IMR-90 (cell line): ENCODE data around the gene HERC4. TPM values are rescaled to one million over a fixed set of nuclear protein-coding genes. Genes with fewer than 3 reads are reported as not detected.
A peak's percentile ranks its signal among the peaks of the same experiment; 100 is the strongest.

Source experiments
- ATAC-seq: fragments of 200-7000 bp; cut with Tn5 transposase; 2 replicates; pipeline ENCODE4 v1.9.1; 2020; ENCODE audit warnings: low read depth, mild to moderate bottlenecking, moderate library complexity
- BruUV-seq: library from RNA; stranded (reverse); fragments of 400-500 nt; replicated peaks from 2 replicates; lab custom pipeline; 2021; lab: Mats Ljungman, UMichigan
- CTCF ChIA-PET: fragments of 300-600 bp; formaldehyde crosslinking; extraction: SDS; loops from one replicate; lab custom pipeline; 2021; ENCODE audit warnings: antibody characterized with exemption; lab: Yijun Ruan, JAX
- POLR2A ChIA-PET: fragments of 300-600 bp; sonication (Branson Sonifier 250); formaldehyde crosslinking; loops from one replicate; lab custom pipeline; 2022; ENCODE audit warnings: antibody characterized with exemption; ENCODE audit not compliant: unreplicated experiment; lab: Charles Lee
- DNase-seq: peaks from one replicate; pipeline ENCODE4 v3.0.0; 2013
- H2AFZ ChIP-seq: replicated peaks from 2 replicates; pipeline ENCODE3; 2013; ENCODE audit warnings: low read length, mild to moderate bottlenecking; ENCODE audit not compliant: poor library complexity
- H2AK5ac ChIP-seq: 2 replicates; pipeline ENCODE4 v1.6.1; 2013; ENCODE audit warnings: low read depth, low read length, inconsistent platforms
- H2AK9ac ChIP-seq: replicated peaks from 2 replicates; pipeline ENCODE3; 2013; ENCODE audit warnings: mild to moderate bottlenecking, low read depth, low read length, moderate library complexity; ENCODE audit not compliant: poor library complexity
- H2BK120ac ChIP-seq: 2 replicates; pipeline ENCODE4 v1.6.1; 2013; ENCODE audit warnings: low read depth, low read length, inconsistent platforms
- H2BK15ac ChIP-seq: 3 replicates; pipeline ENCODE4 v1.6.1; 2013; ENCODE audit warnings: low read depth, low read length, inconsistent platforms
- H2BK20ac ChIP-seq: 2 replicates; pipeline ENCODE4 v1.6.1; 2013; ENCODE audit warnings: low read depth, mild to moderate bottlenecking, inconsistent platforms, low read length, moderate library complexity
- H2BK5ac ChIP-seq: 2 replicates; pipeline ENCODE4 v1.6.1; 2013; ENCODE audit warnings: mild to moderate bottlenecking, low read depth, low read length, inconsistent platforms; ENCODE audit not compliant: poor library complexity, severe bottlenecking
- H3K14ac ChIP-seq: replicated peaks from 2 replicates; pipeline ENCODE4 v1.6.1; 2013; ENCODE audit warnings: low read depth, low read length, inconsistent platforms
- H3K18ac ChIP-seq: 2 replicates; pipeline ENCODE4 v1.6.1; 2013; ENCODE audit warnings: low read depth, low read length, control low read depth
- H3K23ac ChIP-seq: 2 replicates; pipeline ENCODE4 v1.6.1; 2013; ENCODE audit warnings: low read depth, low read length, inconsistent platforms
- H3K27ac ChIP-seq: 2 replicates; pipeline ENCODE4 v1.5.1; 2013; ENCODE audit warnings: mild to moderate bottlenecking, control low read depth, low read length; ENCODE audit not compliant: insufficient read depth
- H3K27me3 ChIP-seq: 2 replicates; pipeline ENCODE4 v1.6.1; 2013; ENCODE audit warnings: low read length; ENCODE audit not compliant: control insufficient read depth, insufficient read depth
- H3K36me3 ChIP-seq: 2 replicates; pipeline ENCODE4 v1.6.1; 2013; ENCODE audit warnings: low read length, mixed read lengths; ENCODE audit not compliant: control insufficient read depth, insufficient read depth
- H3K4ac ChIP-seq: 2 replicates; pipeline ENCODE4 v1.6.1; 2013; ENCODE audit warnings: low read depth, low read length, inconsistent platforms
- H3K4me1 ChIP-seq: 2 replicates; pipeline ENCODE4 v1.6.1; 2013; ENCODE audit warnings: low read length, mixed read lengths; ENCODE audit not compliant: control insufficient read depth, insufficient read depth
- H3K4me2 ChIP-seq: 2 replicates; pipeline ENCODE4 v1.6.1; 2013; ENCODE audit warnings: low read depth, mild to moderate bottlenecking, control low read depth, low read length, moderate library complexity
- H3K4me3 ChIP-seq: 2 replicates; pipeline ENCODE4 v1.5.1; 2013; ENCODE audit warnings: low read depth, mild to moderate bottlenecking, control low read depth, low read length, moderate library complexity; ENCODE audit not compliant: insufficient read depth
- H3K56ac ChIP-seq: 2 replicates; pipeline ENCODE4 v1.6.1; 2013; ENCODE audit warnings: low read length, inconsistent platforms; ENCODE audit not compliant: insufficient read depth; ENCODE audit errors: extremely low read depth
- H3K79me1 ChIP-seq, 2 experiments: 2 replicates each; pipeline ENCODE4 v1.6.1; 2013; ENCODE audit warnings: low read length in 2 of 2, inconsistent platforms in 1 of 2, low read depth in 1 of 2
- H3K9ac ChIP-seq: 2 replicates; pipeline ENCODE4 v1.6.1; 2013; ENCODE audit warnings: low read depth, low read length, control low read depth
- H3K9me1 ChIP-seq: 2 replicates; pipeline ENCODE4 v1.6.1; 2013; ENCODE audit warnings: low read length, inconsistent platforms; ENCODE audit not compliant: insufficient read depth
- H3K9me3 ChIP-seq: 2 replicates; pipeline ENCODE4 v1.6.1; 2013; ENCODE audit warnings: low read length; ENCODE audit not compliant: control insufficient read depth, insufficient read depth
- H4K20me1 ChIP-seq: 2 replicates; pipeline ENCODE4 v1.6.1; 2013; ENCODE audit warnings: low read length, inconsistent platforms; ENCODE audit not compliant: insufficient read depth
- H4K5ac ChIP-seq: 2 replicates; pipeline ENCODE4 v1.6.1; 2013; ENCODE audit warnings: mild to moderate bottlenecking, low read depth, low read length, control low read depth
- H4K8ac ChIP-seq, 2 experiments: 2 replicates each; pipeline ENCODE4 v1.6.1; 2013; ENCODE audit warnings: low read depth in 2 of 2, low read length in 2 of 2, control low read depth in 1 of 2, inconsistent platforms in 1 of 2
- H4K91ac ChIP-seq: 2 replicates; pipeline ENCODE4 v1.6.1; 2013; ENCODE audit warnings: low read depth, low read length, inconsistent platforms; ENCODE audit not compliant: insufficient read depth
- BHLHE40 ChIP-seq: fragments of 150-350 bp; IDR thresholded peaks from 2 replicates; pipeline ENCODE4 v1.6.1; 2016; ENCODE audit warnings: mild to moderate bottlenecking, low read depth, low read length
- CTCF ChIP-seq: conservative IDR thresholded peaks from 2 replicates; pipeline ENCODE4 v1.5.1; 2012; ENCODE audit warnings: mild to moderate bottlenecking, low read depth, low read length, improper control_type of control experiment
- MAZ ChIP-seq: IDR thresholded peaks from 2 replicates; pipeline ENCODE4 v1.6.1; 2012; ENCODE audit warnings: low read depth, mild to moderate bottlenecking, low read length, improper control_type of control experiment, moderate library complexity, borderline replicate concordance
- RCOR1 ChIP-seq: IDR thresholded peaks from 2 replicates; pipeline ENCODE4 v1.6.1; 2012; ENCODE audit warnings: mild to moderate bottlenecking, low read length, improper control_type of control experiment; ENCODE audit not compliant: insufficient replicate concordance
- RFX5 ChIP-seq: IDR thresholded peaks from 2 replicates; pipeline ENCODE4 v1.8.0; 2012; ENCODE audit warnings: low read depth, mild to moderate bottlenecking, low read length, moderate library complexity
- WGBS, 2 experiments: methylation state at CpG; one replicate each; pipeline versions ENCODE4 v1.1.5 to v1.1.7; 2013; ENCODE audit warnings: missing lambda C conversion rate in 2 of 2; ENCODE audit not compliant: insufficient read length in 1 of 2; ENCODE audit errors: extremely low coverage in 2 of 2; 5-methylcytosine and 5-hydroxymethylcytosine counted together
- dilution Hi-C: fragments of 300-500 bp; cut with HindIII; formaldehyde crosslinking; loops from one replicate; pipeline ENCODE4 v1.14.3; 2018; ENCODE audit warnings: low sequenced_read_pairs; ENCODE audit not compliant: unreplicated experiment
- in situ Hi-C: fragments of 300-500 bp; cut with MboI; formaldehyde crosslinking; loops from 3 replicates; pipeline ENCODE4 v1.14.3; 2019; ENCODE audit warnings: low sequenced_read_pairs, inconsistent platforms, mixed read lengths
- intact Hi-C: fragments of 100-400 bp; cut with micrococcal nuclease; formaldehyde crosslinking; loops from 2 replicates; pipeline ENCODE4 v1.10.0; 2022
- polyA plus RNA-seq, 3 experiments: library from polyadenylated mRNA; depleted of rRNA; stranded (reverse); fragments of >200 nt; gene quantifications; 2 replicates each; pipeline ENCODE4 v1.2.3, GENCODE V29; 2012; ENCODE audit warnings: low replicate concordance in 1 of 3
- total RNA-seq: library from RNA; depleted of rRNA; stranded (reverse); fragments of >200 nt; gene quantifications from 2 replicates; pipeline ENCODE4 v1.2.3, GENCODE V29; 2012

The HERC4 gene
- total and polyA plus RNA-seq, 2 of the 4 experiments (the other 2 are of a cell fraction) = 66.6 to 92.8 TPM

- Histone ChIP-seq H2AK5ac (no peak overlapping the region), H3K9ac (no peak overlapping the region), H3K9me3 (no peaks in the 10 kb centered on the region), H3K18ac (peak overlapping the region; percentile 8; the same call in 1 of the 2 replicates), H4K91ac (0 out of 2 replicates have a peak overlapping the region, but pooled peaks have one; percentile 6), H4K8ac (no peak overlapping the region; a peak in 1 of 4 replicates), H3K79me1 (peaks cover 14 to 27% of the 10 kb centered on the region in 2 experiments; a peak in 2 of 4 replicates), H3K23ac (no peak overlapping the region), H4K5ac (no peak overlapping the region; the same call in 1 of the 2 replicates), H2BK5ac (peak overlapping the region; percentile 48), H2BK120ac (no peak overlapping the region), H2AFZ (no peak overlapping the region), H3K9me1 (no peaks in the 10 kb centered on the region), H3K4me2 (no peak overlapping the region), H3K14ac (no peak overlapping the region), H3K36me3 (peaks cover 28% of the 10 kb centered on the region), H3K4ac (no peak overlapping the region), H3K4me1 (peaks cover 4% of the 10 kb centered on the region; the same call in 1 of the 2 replicates), H3K56ac (no peak overlapping the region), H3K4me3 (no peak overlapping the region), H2BK20ac (no peak overlapping the region), H3K27me3 (no peaks in the 10 kb centered on the region), H4K20me1 (no peaks in the 10 kb centered on the region), H2BK15ac (no peak overlapping the region), H2AK9ac (no peak overlapping the region), H3K27ac (0 out of 2 replicates have a peak overlapping the region, but pooled peaks have one; percentile 1)
- no CpG with 5 or more reads among the region's 1 CpG for WGBS, 2 experiments
- TF ChIP-seq CTCF = 0 out of 2 replicates have a peak, but pooled peaks have one; percentile 2
- no peak for TF ChIP-seq RFX5
- no peak for TF ChIP-seq MAZ
- TF ChIP-seq RCOR1 = no peak
- TF ChIP-seq BHLHE40 = peak; percentile 91
- no TSS peak for BruUV-seq
- ChIA-PET POLR2A (no interaction called here), CTCF (no interaction called here)
- intact Hi-C loops = loop anchor here (5.0 kb wide), 1 partner anchor 147 kb away; no protein-coding TSS in a partner anchor
- DNase-seq (peak; percentile 84), ATAC-seq (peak; percentile 66)
- in situ Hi-C loops = no loop called here
- dilution Hi-C loops = no loop called here
Measured at GRCh38 chr10:67925449-67926005, 149.6 kb downstream of the HERC4 start.
